GM23338 (cell line): ENCODE results near the gene CD247. TPM values are rescaled to one million over a fixed set of nuclear protein-coding genes. Genes with fewer than 3 reads are reported as not detected.

Experiments used
- ATAC-seq: fragments of 200-7000 bp; cut with Tn5 transposase; 3 replicates; pipeline ENCODE4 v1.9.1; 2020
- DNase-seq: peaks from one replicate; pipeline ENCODE4 v3.0.0-alpha.2; 2015; ENCODE audit warnings: low spot score
- H2AFZ ChIP-seq: fragments of 200-600 bp; sonication (generic); 2 replicates; pipeline ENCODE4 v1.8.0; 2016; ENCODE audit warnings: antibody characterized with exemption, mild to moderate bottlenecking, moderate library complexity
- H3F3A ChIP-seq: fragments of 200-600 bp; sonication (generic); replicated peaks from 2 replicates; pipeline ENCODE4 v1.8.0; 2017; ENCODE audit warnings: antibody characterized with exemption, mixed run types, low read depth
- H3K27ac ChIP-seq: fragments of 200-600 bp; sonication (generic); 2 replicates; pipeline ENCODE4 v1.6.1; 2016; ENCODE audit warnings: low read depth
- H3K27me3 ChIP-seq: fragments of 200-600 bp; sonication (generic); 2 replicates; pipeline ENCODE4 v1.8.0; 2016; ENCODE audit warnings: mild to moderate bottlenecking, mixed run types, moderate library complexity; ENCODE audit not compliant: insufficient read depth
- H3K36me3 ChIP-seq: fragments of 200-600 bp; sonication (generic); 2 replicates; pipeline ENCODE4 v1.8.0; 2016; ENCODE audit warnings: mild to moderate bottlenecking; ENCODE audit not compliant: insufficient read depth
- H3K4me1 ChIP-seq: fragments of 200-600 bp; sonication (generic); 2 replicates; pipeline ENCODE4 v1.8.0; 2016; ENCODE audit warnings: mild to moderate bottlenecking, moderate library complexity; ENCODE audit not compliant: insufficient read depth
- H3K4me2 ChIP-seq: fragments of 200-600 bp; sonication (generic); 2 replicates; pipeline ENCODE4 v1.7.1; 2017; ENCODE audit warnings: mixed run types
- H3K4me3 ChIP-seq: fragments of 200-600 bp; sonication (generic); 2 replicates; pipeline ENCODE4 v1.6.1; 2016; ENCODE audit warnings: mixed run types
- H3K79me2 ChIP-seq: fragments of 200-600 bp; sonication (generic); replicated peaks from 2 replicates; pipeline ENCODE4 v1.8.0; 2017; ENCODE audit warnings: mild to moderate bottlenecking; ENCODE audit not compliant: insufficient read depth
- H3K9me2 ChIP-seq: fragments of 200-600 bp; sonication (generic); 2 replicates; pipeline ENCODE4 v1.8.0; 2017; ENCODE audit not compliant: insufficient read depth
- H4K20me1 ChIP-seq: fragments of 200-600 bp; sonication (generic); replicated peaks from 2 replicates; pipeline ENCODE4 v1.8.0; 2017; ENCODE audit warnings: mild to moderate bottlenecking; ENCODE audit not compliant: insufficient read depth
- H3K27ac Mint-ChIP-seq: 2 replicates; pipeline ENCODE4 v1.8.0; 2020; ENCODE audit warnings: inconsistent platforms, mild to moderate bottlenecking, moderate library complexity, mixed read lengths
- H3K27me3 Mint-ChIP-seq: 3 replicates; pipeline ENCODE4 v1.8.0; 2022; ENCODE audit warnings: low read depth, mild to moderate bottlenecking, moderate library complexity, mixed read lengths, inconsistent platforms; ENCODE audit not compliant: insufficient read depth, poor library complexity
- H3K36me3 Mint-ChIP-seq: 3 replicates; pipeline ENCODE4 v1.8.0; 2021; ENCODE audit warnings: low read depth, mild to moderate bottlenecking, inconsistent platforms, moderate library complexity, mixed read lengths
- H3K4me1 Mint-ChIP-seq: 3 replicates; pipeline ENCODE4 v1.8.0; 2020; ENCODE audit warnings: mild to moderate bottlenecking, inconsistent platforms, mixed read lengths
- H3K4me3 Mint-ChIP-seq: 3 replicates; pipeline ENCODE4 v1.8.0; 2021; ENCODE audit warnings: moderate library complexity, mild to moderate bottlenecking, inconsistent platforms, mixed read lengths
- H3K9me3 Mint-ChIP-seq: 3 replicates; pipeline ENCODE4 v1.8.0; 2020; ENCODE audit warnings: moderate library complexity, mild to moderate bottlenecking, inconsistent platforms, mixed read lengths
- CREB1 ChIP-seq: fragments of 250-450 bp; sonication (Bioruptor Pico); IDR thresholded peaks from 2 replicates; pipeline ENCODE4 v1.5.0; 2020; ENCODE audit warnings: low read depth, mild to moderate bottlenecking, moderate library complexity
- JUNB ChIP-seq: IDR thresholded peaks from one replicate; pipeline ENCODE4 v1.6.1; 2016; ENCODE audit warnings: antibody characterized with exemption; ENCODE audit not compliant: unreplicated experiment
- NANOG ChIP-seq: IDR thresholded peaks from 2 replicates; pipeline ENCODE4 v1.6.1; 2016; ENCODE audit warnings: antibody characterized with exemption, borderline replicate concordance
- STAT1 ChIP-seq: IDR thresholded peaks from one replicate; pipeline ENCODE4 v1.6.1; 2016; ENCODE audit warnings: antibody characterized with exemption; ENCODE audit not compliant: unreplicated experiment
- ZNF331 ChIP-seq: fragments of 250-450 bp; sonication (Bioruptor Pico); IDR thresholded peaks from 2 replicates; pipeline ENCODE4 v1.5.0; 2020; ENCODE audit warnings: low read depth, mild to moderate bottlenecking, moderate library complexity
- polyA plus RNA-seq: library from polyadenylated mRNA; unstranded; fragments of >200 nt; fragmentation: Nextera tagmentation; extraction: Ambion mirVana; gene quantifications from 2 replicates; pipeline ENCODE4 v1.2.1, GENCODE V29; 2016
- total RNA-seq: library from RNA; depleted of rRNA; stranded (reverse); fragments of >200 nt; shearing (Covaris generic); gene quantifications from 2 replicates; pipeline ENCODE4 v1.2.3, GENCODE V29; 2014
- TF ChIP-seq, protein P1 (sequence below), 2 experiments: fragments of 200-600 bp in 1 of 2; sonication (generic) in 1 of 2; conservative IDR thresholded peaks; 2 replicates each; pipeline versions ENCODE4 v1.5.1 to v1.6.1; 2016 to 2017; ENCODE audit warnings: antibody characterized with exemption in 2 of 2, low read depth in 2 of 2, mild to moderate bottlenecking in 2 of 2, moderate library complexity in 1 of 2
- TF ChIP-seq, protein P2 (sequence below): fragments of 250-450 bp; sonication (Bioruptor Pico); IDR thresholded peaks from 2 replicates; pipeline ENCODE4 v1.5.0; 2020; ENCODE audit warnings: mild to moderate bottlenecking, moderate library complexity

CD247 gene
- total and polyA plus RNA-seq, 2 experiments from 2014 or later = 1.2 to 1.4 TPM

DNA sequence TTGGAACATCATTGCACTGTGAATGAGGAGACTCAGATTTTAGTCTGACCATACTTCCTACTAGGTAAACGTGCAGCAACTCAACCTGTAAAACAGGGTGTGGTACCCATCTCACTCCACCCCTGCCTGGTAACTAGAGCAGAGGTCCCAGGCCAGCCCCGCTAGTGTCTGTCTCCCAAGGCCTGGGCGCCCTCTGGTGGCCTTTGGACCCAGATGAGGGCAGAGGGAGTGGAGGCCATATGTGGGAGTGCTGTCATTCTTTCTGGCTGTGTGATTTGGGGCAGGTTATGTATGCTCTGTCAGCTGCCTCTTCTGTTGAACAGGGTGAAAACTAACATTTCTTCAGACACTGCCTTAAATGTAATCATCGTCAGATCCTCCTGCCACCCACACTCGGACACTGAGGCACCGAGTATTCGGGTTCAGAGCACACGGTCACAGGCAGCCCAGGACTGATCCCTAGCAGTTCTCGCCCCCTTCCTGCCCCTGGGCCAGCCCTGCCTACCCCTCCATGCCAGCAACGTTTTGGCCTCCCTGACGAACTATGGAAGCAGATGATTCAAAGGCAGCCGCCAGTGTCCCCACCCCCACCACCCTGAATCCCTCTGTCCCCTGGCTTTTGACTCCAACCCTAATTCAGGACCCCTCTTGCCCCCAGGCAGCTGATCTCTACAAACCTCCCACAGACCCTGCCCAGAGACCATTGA lies 76.0 kb downstream of the CD247 start:
- Mint-ChIP-seq H3K9me3 (no peaks in the 10 kb centered on the region), H3K27ac (no peak overlapping the region), H3K4me1 (peaks cover 4% of the 10 kb centered on the region), H3K27me3 (peaks cover 36% of the 10 kb centered on the region), H3K4me3 (no peak overlapping the region), H3K36me3 (no peaks in the 10 kb centered on the region; the same call in 2 of the 3 replicates)
- Histone ChIP-seq H3K36me3 (no peaks in the 10 kb centered on the region; the same call in 1 of the 2 replicates), H3K4me1 (0 out of 2 replicates have a peak, but pooled peaks cover 6% of the 10 kb centered on the region), H3K9me2 (no peaks in the 10 kb centered on the region), H3K27ac (no peak overlapping the region), H4K20me1 (no peaks in the 10 kb centered on the region), H3K27me3 (peaks cover 38% of the 10 kb centered on the region), H2AFZ (no peak overlapping the region; the same call in 1 of the 2 replicates), H3K79me2 (no peaks in the 10 kb centered on the region), H3F3A (0 out of 2 replicates have a peak, but pooled peaks cover 2% of the 10 kb centered on the region), H3K4me2 (no peak overlapping the region), H3K4me3 (no peak overlapping the region)
- DNase-seq (peak; percentile 96), ATAC-seq (peak; percentile 90)
- TF ChIP-seq CREB1 (CRISPR knock-in tag) (0 out of 2 replicates have a peak, but pooled peaks have one; percentile 8), ZNF331 (CRISPR knock-in tag) (no peak)
- TF ChIP-seq, protein P1, sequence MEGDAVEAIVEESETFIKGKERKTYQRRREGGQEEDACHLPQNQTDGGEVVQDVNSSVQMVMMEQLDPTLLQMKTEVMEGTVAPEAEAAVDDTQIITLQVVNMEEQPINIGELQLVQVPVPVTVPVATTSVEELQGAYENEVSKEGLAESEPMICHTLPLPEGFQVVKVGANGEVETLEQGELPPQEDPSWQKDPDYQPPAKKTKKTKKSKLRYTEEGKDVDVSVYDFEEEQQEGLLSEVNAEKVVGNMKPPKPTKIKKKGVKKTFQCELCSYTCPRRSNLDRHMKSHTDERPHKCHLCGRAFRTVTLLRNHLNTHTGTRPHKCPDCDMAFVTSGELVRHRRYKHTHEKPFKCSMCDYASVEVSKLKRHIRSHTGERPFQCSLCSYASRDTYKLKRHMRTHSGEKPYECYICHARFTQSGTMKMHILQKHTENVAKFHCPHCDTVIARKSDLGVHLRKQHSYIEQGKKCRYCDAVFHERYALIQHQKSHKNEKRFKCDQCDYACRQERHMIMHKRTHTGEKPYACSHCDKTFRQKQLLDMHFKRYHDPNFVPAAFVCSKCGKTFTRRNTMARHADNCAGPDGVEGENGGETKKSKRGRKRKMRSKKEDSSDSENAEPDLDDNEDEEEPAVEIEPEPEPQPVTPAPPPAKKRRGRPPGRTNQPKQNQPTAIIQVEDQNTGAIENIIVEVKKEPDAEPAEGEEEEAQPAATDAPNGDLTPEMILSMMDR (conservative IDR thresholded peaks at IDR 0.05; ENCODE audit: low read depth in 2 of 2) = peak; percentile 85 to 99

DNA sequence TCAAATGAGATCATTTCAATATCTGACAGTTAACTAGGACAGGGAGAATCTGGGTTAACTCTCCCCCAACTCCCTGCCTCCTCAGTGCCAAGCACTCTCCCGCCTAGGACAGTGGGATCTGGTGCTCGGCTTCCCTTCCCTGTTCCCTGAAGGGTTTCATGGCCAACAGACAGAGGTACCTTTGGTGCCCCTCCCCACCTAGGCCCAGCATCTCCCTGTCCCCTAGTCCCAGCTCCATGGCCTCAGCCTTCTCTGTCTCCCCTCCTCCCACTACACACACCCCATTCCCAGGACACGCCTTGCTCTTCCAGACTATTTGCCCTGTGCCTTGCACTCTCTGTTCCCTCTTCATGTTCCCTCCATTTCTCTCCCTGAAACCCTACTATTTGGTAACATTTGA lies 77.1 kb downstream of the CD247 start:
- no peaks in the 10 kb centered on the region for H4K20me1 ChIP-seq
- H3K4me1 ChIP-seq = 0 out of 2 replicates have a peak, but pooled peaks cover 4% of the 10 kb centered on the region
- H3K36me3 ChIP-seq = no peaks in the 10 kb centered on the region; the same call in 1 of the 2 replicates
- DNase-seq (no peak), ATAC-seq (no peak)
- H3K9me2 ChIP-seq = no peaks in the 10 kb centered on the region
- peaks cover 38% of the 10 kb centered on the region for H3K27me3 ChIP-seq
- no peak for TF ChIP-seq STAT1
- no peaks in the 10 kb centered on the region; the same call in 2 of the 3 replicates for H3K36me3 Mint-ChIP-seq
- H3K9me3 Mint-ChIP-seq = no peaks in the 10 kb centered on the region
- no peak overlapping the region for H3K4me2 ChIP-seq
- no peak overlapping the region for H3K27ac ChIP-seq
- peaks cover 37% of the 10 kb centered on the region for H3K27me3 Mint-ChIP-seq
- peaks cover 4% of the 10 kb centered on the region; the same call in 2 of the 3 replicates for H3K4me1 Mint-ChIP-seq
- no peak overlapping the region for H2AFZ ChIP-seq
- H3K4me3 ChIP-seq = no peak overlapping the region
- H3K27ac Mint-ChIP-seq = no peak overlapping the region
- no peak overlapping the region; the same call in 2 of the 3 replicates for H3K4me3 Mint-ChIP-seq
- H3F3A ChIP-seq = 0 out of 2 replicates have a peak, but pooled peaks cover 2% of the 10 kb centered on the region
- H3K79me2 ChIP-seq = no peaks in the 10 kb centered on the region

DNA sequence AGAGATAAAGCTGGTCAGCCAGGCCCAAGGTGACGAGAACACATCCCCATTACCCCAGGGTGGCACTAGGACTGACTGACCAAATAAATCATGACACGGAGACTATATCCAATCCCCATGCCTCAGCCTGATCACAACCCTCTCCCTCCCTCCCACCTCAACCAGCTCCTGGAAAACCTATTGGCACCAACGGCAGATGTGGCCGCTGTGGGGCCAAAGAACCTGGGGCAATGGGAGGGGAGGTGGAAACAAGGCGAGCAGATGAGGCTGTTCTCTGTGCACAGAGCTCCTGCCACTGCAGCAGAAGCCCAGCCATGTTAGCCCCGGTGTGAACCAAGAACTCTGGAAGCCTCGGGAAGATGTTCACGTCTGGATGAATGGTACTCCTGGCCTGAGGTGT lies 77.6 kb downstream of the CD247 start:
- Histone ChIP-seq H3K4me3 (no peak overlapping the region), H4K20me1 (no peaks in the 10 kb centered on the region), H3F3A (0 out of 2 replicates have a peak, but pooled peaks cover 2% of the 10 kb centered on the region), H3K4me2 (no peak overlapping the region), H3K27ac (no peak overlapping the region), H3K4me1 (0 out of 2 replicates have a peak, but pooled peaks cover 4% of the 10 kb centered on the region), H3K36me3 (no peaks in the 10 kb centered on the region; the same call in 1 of the 2 replicates), H3K79me2 (no peaks in the 10 kb centered on the region), H2AFZ (no peak overlapping the region), H3K9me2 (no peaks in the 10 kb centered on the region), H3K27me3 (peaks cover 38% of the 10 kb centered on the region)
- DNase-seq = no peak
- ATAC-seq = no peak
- H3K4me1 Mint-ChIP-seq = peaks cover 4% of the 10 kb centered on the region; the same call in 2 of the 3 replicates
- H3K9me3 Mint-ChIP-seq = no peaks in the 10 kb centered on the region
- H3K27ac Mint-ChIP-seq = no peak overlapping the region
- H3K36me3 Mint-ChIP-seq = no peaks in the 10 kb centered on the region; the same call in 2 of the 3 replicates
- H3K27me3 Mint-ChIP-seq = peaks cover 38% of the 10 kb centered on the region
- H3K4me3 Mint-ChIP-seq = no peak overlapping the region
- TF ChIP-seq JUNB (no peak), NANOG (no peak)
- TF ChIP-seq, protein P2, sequence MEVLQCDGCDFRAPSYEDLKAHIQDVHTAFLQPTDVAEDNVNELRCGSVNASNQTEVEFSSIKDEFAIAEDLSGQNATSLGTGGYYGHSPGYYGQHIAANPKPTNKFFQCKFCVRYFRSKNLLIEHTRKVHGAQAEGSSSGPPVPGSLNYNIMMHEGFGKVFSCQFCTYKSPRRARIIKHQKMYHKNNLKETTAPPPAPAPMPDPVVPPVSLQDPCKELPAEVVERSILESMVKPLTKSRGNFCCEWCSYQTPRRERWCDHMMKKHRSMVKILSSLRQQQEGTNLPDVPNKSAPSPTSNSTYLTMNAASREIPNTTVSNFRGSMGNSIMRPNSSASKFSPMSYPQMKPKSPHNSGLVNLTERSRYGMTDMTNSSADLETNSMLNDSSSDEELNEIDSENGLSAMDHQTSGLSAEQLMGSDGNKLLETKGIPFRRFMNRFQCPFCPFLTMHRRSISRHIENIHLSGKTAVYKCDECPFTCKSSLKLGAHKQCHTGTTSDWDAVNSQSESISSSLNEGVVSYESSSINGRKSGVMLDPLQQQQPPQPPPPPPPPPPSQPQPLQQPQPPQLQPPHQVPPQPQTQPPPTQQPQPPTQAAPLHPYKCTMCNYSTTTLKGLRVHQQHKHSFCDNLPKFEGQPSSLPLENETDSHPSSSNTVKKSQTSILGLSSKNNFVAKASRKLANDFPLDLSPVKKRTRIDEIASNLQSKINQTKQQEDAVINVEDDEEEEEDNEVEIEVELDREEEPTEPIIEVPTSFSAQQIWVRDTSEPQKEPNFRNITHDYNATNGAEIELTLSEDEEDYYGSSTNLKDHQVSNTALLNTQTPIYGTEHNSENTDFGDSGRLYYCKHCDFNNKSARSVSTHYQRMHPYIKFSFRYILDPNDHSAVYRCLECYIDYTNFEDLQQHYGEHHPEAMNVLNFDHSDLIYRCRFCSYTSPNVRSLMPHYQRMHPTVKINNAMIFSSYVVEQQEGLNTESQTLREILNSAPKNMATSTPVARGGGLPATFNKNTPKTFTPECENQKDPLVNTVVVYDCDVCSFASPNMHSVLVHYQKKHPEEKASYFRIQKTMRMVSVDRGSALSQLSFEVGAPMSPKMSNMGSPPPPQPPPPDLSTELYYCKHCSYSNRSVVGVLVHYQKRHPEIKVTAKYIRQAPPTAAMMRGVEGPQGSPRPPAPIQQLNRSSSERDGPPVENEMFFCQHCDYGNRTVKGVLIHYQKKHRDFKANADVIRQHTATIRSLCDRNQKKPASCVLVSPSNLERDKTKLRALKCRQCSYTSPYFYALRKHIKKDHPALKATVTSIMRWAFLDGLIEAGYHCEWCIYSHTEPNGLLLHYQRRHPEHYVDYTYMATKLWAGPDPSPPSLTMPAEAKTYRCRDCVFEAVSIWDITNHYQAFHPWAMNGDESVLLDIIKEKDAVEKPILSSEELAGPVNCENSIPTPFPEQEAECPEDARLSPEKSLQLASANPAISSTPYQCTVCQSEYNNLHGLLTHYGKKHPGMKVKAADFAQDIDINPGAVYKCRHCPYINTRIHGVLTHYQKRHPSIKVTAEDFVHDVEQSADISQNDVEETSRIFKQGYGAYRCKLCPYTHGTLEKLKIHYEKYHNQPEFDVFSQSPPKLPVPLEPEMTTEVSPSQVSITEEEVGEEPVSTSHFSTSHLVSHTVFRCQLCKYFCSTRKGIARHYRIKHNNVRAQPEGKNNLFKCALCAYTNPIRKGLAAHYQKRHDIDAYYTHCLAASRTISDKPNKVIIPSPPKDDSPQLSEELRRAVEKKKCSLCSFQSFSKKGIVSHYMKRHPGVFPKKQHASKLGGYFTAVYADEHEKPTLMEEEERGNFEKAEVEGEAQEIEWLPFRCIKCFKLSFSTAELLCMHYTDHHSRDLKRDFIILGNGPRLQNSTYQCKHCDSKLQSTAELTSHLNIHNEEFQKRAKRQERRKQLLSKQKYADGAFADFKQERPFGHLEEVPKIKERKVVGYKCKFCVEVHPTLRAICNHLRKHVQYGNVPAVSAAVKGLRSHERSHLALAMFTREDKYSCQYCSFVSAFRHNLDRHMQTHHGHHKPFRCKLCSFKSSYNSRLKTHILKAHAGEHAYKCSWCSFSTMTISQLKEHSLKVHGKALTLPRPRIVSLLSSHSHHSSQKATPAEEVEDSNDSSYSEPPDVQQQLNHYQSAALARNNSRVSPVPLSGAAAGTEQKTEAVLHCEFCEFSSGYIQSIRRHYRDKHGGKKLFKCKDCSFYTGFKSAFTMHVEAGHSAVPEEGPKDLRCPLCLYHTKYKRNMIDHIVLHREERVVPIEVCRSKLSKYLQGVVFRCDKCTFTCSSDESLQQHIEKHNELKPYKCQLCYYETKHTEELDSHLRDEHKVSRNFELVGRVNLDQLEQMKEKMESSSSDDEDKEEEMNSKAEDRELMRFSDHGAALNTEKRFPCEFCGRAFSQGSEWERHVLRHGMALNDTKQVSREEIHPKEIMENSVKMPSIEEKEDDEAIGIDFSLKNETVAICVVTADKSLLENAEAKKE (CRISPR knock-in tag) = no peak
